GOT3 (cell line): ENCODE measurements around the gene COL25A1.

Source experiments
- DNase-seq: peaks from one replicate; lab custom pipeline; 2025; ENCODE audit warnings: mixed read lengths; lab: John Stamatoyannopoulos, UW

Gene COL25A1

DNA sequence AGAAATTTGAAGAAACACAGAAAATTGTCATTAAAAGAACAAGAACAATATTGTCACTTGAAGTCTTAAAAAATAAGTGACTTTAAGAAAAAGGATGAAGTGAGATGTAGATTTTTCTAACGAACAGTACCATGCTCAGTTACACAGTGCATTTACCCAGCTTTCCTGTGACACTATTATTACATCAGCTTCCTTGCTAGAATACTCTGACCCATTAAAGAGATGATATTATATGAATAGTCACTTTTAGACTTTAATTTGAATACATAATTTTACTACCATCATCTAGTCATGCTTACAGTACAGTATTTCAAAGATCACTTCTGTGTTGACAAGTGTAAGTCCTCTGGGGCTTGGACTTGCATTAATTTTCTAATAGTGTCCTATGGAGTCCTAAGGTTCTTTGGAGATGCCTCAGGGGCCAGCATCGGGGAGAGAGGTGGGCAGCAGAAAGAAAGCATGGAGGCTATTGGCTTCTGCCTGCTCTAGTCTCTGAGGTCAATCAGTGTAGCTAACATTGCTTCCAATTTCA is 10.7 kb downstream of the COL25A1 start:
- DNase-seq: no peak

DNA sequence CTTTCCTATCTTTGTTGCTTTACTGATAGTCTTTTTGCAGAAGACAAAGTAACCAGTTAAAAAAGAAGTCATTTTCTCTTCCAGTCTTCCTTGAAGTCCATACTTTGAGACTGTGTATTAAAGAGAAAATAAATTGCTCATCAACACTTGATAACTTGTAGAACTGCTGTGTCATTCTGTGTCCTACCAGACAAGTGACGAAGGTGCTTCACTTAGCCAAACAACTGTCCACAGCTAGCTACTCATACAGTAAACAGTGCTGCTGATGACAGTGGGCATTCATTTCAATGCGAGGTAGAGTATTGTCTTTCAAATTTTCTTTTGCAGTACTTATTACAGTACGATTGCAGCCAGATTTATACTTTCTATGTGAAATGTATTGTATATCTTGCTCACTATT is 11.5 kb downstream of the COL25A1 start:
- no peak for DNase-seq

DNA sequence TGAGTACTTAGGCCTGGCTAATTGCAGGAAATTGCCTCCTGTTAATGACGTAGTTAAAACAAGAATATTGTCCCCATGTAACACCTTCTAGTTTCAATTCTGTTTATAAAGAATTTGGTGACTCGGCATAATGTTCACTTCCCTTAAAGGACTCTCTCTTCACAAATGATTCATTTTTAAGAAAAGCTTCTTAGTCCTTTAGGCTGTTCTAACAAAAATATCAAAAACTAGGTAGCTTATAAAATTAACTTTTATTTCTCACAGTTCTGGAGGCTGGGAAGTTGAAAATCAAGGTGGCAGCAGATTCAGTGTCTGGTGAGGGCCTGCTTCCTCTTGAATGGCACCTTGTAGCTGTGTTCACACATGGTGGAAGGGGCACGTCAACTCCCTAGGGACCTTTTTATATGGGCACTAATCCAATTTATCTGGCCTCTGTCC is 23.8 kb downstream of the COL25A1 start:
- DNase-seq: no peak

DNA sequence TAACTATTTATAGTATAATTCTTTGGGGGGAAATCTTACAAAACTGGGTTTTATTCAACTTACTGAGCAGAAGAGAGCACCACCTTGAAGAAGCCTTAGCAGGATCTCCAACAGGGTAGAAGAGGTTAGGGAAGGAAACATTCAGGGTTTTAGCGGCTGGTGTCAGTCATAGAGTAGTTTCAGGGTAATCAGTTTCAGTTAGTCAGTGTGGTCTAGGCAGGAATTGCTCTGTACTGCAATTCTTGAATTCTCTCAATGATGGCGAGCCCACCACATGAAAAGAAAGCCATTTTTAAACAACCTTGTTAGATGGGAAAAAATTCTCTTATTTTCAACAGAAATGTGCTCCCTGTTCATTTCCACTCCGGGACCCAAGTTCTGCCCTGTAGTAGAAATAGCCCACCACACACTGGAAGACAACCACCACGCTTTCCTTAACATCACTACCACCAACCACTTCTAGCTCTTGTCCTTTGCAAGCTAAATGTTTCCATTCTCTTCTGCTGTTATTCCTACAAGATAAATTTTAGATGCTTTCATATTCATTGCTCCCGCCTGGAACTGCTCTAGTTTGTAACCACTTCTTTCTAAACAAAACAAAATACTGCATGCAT is 25.9 kb downstream of the COL25A1 start:
- DNase-seq: no peak

DNA sequence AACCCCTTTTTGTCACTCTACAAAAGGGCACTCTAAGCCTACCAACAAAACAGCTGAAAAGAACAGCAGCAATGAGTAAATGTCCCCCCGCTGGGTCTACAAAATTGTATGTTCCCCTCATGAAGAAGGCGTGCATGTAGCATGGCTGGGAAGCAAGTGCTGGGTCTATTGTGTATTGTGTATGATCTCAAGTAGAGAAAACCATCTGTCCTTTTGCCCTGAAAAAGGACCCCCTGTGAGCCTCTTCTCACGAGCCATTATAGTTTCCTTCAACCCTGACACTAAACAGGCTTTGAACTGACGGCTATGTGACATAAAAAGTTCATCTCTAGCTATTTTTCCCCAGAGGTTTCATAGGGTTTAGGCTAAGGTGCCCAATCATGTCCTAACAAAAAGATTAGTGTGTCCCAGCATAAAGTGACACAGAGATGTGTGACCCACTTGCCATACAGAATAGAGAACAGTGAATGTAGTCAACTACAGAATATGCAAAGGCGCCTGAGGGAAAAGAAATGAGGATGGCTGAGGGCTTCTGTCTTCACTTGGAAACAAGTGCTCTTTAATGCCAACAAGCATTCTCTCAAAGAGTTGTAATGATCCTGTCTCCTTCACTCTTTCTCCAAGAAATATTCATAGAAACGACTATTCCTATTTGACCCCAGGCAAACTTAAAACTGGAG is 27.3 kb downstream of the COL25A1 start:
- DNase-seq: no peak

DNA sequence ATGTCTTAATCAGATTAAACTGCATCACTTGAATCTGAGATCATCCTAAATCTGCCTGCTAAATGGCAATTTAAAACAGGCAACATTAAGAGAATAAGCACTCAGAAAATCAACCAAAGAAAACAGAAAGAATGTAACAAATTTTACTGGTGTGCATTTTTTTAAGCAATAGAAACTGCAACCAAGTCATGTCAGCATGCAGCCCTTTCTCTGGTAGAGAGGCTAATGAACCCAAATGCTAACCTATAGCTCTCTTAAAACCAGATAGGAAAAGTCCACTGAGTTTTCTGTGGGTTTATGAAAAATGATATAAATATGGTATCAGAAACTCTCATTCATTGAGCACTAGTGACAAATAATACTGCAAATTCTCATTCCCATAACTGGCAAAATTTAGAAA is 35.6 kb downstream of the COL25A1 start:
- DNase-seq: no peak

DNA sequence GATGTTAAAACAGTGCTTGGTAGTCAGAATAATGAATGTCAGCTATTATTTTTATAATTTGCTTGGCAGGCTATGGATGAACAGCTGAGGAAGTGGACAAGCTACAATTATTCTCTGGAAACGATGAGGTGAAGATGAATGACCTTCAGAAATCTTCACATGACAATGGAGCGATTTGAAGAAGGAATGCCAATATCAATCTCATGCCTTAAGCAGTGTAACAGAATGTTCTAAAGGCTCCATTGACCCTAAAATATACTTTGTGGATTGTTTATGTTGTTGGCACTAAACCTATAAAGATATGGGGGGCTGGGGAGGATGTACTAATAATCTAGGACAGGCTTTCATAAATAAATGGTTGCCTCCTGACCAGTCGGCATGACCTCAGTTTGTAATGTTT is 36.2 kb downstream of the COL25A1 start:
- DNase-seq: no peak

DNA sequence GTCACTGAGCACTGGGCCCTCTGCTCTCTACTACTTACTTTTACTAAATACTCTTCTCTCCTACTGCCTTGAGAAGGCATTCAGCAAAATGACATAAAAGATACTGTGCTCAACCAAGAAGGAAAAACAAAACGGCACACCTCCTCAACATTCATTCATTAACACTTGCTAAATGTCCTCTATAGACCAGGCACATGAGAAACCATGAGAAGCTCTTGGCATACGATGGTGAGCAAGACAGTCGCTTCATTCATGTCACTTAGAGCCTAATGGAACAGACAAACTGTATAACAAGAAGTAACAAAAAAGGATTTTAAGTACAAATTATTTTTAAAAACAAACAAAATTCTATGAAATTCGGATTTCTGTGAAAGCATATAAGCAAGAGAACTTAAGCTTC is 38.7 kb downstream of the COL25A1 start:
- DNase-seq: no peak

DNA sequence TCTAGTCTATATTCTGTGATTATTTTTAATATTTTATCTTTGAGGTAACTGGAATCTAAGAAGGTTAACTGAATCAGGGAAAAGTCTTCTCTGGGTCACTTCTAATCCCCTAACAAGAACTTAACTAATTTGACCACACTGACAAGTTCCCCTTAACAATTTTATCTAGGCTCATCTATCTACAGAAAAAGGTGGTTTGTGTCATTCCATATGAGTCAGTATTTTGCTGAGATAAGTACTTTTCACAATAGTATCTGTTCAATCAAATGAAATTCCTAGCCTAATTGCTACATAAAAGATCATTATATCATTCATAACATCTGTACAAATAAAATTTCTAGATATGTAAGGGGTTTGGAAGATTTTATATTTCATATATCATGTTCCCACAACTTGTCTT is 45.6 kb downstream of the COL25A1 start:
- no peak for DNase-seq

DNA sequence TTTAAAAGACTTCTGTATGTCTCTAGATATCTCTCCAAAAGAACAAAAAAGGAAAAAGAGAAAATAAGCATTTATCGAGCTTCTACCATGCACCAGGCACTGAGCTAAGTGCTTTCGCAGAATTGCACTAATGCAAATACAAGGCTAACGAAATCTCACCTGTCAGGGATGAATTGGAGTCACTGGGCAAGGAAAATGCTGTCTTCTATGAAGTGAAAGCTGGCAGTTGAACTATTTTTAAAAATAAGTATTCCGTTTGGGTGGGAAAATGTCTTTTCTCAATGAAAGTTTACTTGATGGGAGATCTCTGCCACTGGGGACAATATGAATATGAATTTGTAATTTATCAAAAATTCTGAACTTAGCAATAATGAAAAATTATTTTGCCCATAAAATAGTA is 47.6 kb downstream of the COL25A1 start:
- no peak for DNase-seq

DNA sequence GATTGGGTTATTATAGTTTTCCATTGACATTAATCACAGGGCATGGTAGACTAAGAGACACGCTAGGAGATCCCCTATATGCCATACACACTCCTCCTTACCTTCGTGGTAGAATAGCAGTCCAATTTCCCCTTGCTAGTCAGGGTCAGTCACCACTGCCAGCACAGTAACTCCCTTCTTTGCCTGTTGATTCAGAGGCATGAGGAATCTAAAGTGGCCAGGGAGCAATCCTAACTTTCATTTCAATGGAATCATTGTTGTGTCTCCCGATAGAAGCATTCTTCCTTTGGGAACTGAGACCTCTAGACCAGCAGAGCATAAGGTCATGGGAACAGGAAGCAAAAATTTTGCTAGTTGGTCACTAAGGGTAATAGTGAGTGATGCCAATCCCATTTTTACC is 51.1 kb downstream of the COL25A1 start:
- DNase-seq: no peak

DNA sequence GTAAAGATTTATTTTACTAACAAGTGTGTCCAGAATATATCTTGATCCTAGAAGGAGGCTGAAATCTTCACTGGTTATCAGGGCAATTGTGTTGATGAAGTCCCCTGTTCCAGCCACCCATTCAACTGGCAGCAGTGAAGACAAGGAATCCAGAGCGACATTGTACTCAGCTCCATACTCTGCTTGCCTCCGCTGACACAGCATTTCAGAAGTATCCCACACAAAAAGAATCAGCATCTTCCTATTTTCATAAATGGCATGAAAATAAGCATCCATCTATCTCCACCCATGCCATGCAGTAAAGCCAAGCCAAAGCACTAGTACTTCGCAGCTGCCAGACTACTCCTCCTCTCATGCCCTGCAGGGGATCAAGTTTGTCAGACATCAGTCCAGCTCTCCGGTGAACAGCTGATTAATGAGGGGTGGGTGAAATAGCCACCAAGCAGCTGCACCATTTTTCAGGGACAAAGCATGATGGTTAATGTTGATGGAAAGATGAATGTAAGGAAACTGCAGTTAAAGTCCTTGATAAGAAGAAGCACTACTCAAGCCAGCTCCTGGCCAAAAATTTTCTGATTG is 54.0 kb downstream of the COL25A1 start:
- no peak for DNase-seq

DNA sequence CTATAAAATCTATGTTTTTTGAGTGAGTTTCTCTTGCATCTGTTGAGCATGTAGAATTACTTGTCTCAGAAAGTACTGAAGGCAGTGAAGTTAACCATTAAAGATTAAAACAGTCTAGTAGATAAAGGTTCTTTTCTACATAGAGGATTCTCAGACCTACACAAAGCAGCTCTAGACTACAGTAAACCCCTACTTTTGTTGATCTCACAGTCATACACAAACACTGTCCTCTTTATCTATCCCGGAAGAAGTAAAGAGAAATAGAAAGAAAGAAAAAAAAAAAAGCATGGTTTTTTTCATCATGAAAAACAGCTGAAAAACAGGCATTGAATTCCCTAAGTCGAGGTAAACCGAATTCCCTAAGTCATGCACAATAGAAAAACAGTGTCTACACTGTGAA is 58.6 kb downstream of the COL25A1 start:
- no peak for DNase-seq

DNA sequence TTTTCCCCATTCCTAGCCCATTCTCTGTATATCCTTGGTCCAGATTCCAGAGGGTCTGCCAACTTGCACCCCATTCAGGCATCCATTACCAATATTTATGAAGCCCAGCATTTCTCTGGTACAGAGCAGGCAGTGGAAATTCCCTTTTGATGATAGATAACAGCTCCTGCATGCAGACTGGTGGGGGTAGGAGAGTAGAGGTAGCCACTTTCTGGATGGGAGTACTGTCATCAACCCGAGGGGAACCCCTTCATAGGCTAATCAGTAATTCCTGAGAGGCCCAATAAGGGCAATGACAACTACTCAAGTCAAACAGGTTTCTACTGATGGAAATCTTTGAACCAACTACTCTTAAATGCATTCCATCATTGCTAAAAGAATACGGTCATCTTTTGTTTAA is 63.7 kb downstream of the COL25A1 start:
- DNase-seq: no peak

DNA sequence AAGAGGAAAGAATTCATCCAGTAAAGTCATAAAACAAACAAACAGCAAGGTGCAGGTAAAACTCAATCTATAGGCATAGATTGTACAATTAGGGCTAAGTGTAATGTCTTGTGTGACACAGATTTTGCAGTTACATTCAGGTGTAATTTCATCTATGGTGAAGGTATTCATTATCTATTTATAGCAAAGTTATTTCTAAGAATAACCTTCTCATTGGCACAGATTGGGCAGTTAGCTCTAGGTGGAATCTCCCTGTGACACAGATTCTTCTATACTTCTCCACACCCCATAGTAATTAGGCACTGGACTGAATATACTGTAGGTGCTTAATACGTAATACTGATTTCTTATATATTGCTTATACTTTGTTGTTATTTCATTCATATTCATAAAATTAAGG is 66.8 kb downstream of the COL25A1 start:
- no peak for DNase-seq

DNA sequence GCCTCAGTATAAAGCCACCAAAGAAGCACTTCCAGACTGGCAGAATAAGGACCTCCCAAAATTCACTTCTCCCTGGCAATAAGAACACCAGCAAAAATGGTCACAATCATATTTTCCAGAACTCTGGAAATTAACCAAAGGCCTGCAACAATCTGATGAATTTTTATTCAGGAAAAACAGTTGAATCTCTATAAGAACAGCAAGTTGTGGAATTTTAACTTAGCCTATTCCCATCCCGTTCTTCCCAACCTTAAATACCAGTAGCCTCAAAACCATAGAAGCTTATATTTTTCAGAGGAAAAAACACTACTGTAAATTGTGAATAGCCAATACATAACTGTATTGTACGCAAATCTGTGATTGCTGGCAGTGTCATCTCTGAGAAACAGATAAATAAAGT is 67.9 kb downstream of the COL25A1 start:
- no peak for DNase-seq

DNA sequence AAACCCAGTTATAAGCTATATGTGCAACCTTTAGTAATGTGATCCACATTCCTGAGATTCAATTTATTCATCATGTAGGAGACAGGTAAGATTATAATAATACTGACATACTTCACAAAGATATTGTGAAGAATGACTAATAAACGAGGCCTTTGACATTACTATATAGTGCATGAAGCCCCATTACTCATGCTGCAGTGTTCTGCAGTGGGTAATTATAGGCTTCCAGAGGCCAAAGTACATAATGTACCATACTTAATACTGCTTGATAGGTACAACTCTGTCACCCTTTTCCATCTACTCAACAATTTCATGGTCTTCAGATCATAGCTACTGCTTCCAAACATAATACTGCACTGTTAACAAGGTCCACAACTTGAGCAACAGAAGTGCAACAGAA is 68.9 kb downstream of the COL25A1 start:
- DNase-seq: no peak

DNA sequence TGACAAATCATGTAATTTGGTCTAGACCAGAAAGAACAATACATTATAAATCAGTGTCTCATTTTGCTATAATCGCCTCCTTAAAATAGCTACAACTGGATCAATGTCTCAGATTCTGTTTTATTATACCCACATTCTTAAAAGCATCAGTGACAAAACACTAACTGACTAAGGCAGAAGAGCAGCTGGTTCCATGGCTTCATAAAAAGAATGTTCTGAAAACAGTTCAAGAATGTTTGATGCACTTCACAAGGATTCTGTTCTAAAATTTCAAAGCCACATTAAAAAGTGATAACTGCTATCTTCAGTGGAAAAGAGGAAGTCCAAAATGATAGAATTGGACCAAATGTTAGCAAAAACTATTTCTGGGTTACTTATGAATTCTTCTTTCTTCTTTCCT is 69.8 kb downstream of the COL25A1 start:
- DNase-seq: no peak

DNA sequence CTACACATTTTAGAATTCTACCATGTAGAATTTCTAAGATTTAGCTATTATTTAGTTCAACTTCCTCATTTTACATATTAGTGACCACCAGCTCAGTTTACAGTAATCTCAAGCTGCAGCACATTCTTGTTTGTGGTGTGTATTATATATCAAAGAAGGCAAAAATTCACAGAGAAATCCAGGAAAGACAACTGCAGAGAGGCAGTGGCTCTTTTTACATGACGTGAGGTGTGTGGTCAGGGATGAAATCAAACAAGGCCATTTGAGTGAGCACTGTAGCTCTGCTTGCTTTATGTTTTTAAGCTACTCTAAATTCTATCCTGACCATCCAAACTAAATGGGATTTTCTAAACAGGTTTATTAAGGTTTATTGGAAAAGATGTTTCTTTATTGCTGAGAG is 71.1 kb downstream of the COL25A1 start:
- DNase-seq: no peak

DNA sequence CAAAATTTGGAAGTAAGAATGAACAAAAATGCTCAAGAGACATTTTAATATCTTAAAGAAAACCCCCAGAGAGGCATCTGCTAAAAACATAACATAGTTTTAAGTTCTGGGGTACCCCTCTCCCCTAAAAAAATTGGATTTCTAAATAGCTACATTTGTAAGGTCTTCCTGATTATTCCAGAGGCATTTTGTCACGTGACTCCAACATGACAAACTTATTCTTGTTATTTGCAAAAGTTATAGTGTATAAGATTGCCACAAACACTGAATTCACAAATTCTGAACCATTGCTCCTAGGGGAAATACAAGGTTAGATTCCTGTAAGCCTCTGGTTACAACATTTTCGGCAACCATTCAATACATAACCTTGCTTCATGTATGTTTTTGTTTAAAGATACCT is 73.4 kb downstream of the COL25A1 start:
- no peak for DNase-seq

DNA sequence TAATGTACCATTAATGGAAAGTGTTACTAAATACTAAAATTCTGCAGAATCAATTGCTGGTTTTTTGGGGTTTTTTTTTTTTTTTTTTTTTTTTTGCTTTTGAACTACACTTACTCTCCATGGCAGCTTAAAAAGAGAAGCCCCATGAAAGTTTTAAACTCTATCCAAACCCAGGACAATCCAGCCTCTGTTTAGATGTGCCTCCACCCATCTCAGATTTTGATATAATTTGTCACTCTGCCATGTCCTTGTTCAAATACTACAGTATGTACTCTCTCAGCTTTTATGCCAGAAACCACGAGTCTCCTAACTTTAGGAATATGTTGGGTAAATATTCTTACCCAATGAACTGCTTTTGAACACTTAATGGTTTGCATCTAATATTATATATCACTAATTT is 84.2 kb downstream of the COL25A1 start:
- DNase-seq: no peak

DNA sequence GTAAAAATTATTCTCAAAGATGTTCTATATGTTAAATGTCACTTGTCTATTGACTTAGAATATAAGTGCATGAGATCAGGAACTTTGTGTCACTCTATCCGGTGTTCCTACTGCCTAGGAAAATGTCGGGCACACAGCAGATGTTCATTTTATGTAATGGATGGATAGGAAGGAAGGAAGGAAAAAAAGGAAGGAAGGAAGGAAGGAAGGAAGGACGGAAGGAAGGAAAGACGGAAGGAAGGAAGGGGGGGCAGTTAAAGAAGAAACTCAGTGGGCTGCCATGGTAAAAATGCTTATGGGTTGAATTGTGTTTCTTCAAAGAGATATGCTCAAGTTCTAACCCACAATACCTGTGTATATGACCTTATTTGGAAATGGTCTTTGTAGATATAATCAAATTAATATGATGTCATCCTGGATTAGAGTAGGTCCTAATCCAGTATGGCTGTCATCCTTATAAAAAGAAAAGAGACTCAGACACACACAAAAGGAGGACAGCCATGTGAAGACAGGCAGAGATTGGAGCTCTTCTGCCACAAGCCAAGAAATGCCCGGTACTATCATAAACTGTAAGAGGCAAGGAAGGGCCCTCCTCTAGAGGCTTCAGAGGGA is 86.3 kb downstream of the COL25A1 start:
- no peak for DNase-seq

DNA sequence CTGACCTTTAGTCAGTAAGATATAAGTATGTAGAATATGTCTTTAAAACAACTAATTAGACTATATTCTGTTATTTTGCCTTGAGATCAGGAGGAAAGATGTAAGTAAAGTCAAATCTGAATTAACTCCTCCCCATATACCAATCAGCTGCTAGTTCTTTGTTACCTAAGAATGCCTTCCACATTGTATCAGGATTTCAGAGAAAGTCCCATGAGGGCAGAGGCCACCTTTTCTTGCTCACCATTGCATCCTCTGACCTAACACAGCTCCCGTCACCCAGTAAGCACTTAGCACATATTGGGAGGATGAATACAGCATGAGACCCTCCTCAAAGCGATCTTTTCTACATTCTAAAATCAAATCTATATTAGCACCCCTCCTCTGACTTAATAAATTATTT is 87.0 kb downstream of the COL25A1 start:
- DNase-seq: no peak
